Mucosa of rectum (tissue), 2 donors: ENCODE results near the gene PLEKHF1.
A peak's percentile ranks its signal among the peaks of the same experiment; 100 is the strongest.

Source experiments
- H3K27ac ChIP-seq, 2 donors: one replicate each; pipeline ENCODE4 v1.7.0; 2013; ENCODE audit warnings: inconsistent platforms in 2 of 2, low read depth in 2 of 2, low read length in 2 of 2
- H3K27me3 ChIP-seq, 2 donors: one replicate each; pipeline ENCODE4 v1.7.0; 2013; ENCODE audit warnings: low read length in 2 of 2; ENCODE audit not compliant: control insufficient read depth in 2 of 2, insufficient read depth in 2 of 2
- H3K36me3 ChIP-seq, 2 donors: one replicate each; pipeline ENCODE4 v1.7.0; 2013; ENCODE audit warnings: low read length in 2 of 2; ENCODE audit not compliant: control insufficient read depth in 2 of 2, insufficient read depth in 2 of 2
- H3K4me1 ChIP-seq, 2 donors: one replicate each; pipeline ENCODE4 v1.7.0; 2013; ENCODE audit warnings: low read length in 2 of 2, mild to moderate bottlenecking in 1 of 2; ENCODE audit not compliant: control insufficient read depth in 2 of 2, insufficient read depth in 2 of 2
- H3K4me3 ChIP-seq, 2 donors: one replicate each; pipeline ENCODE4 v1.7.0; 2013; ENCODE audit warnings: low read length in 2 of 2
- H3K9ac ChIP-seq, 2 donors: one replicate each; pipeline ENCODE4 v1.7.0; 2013; ENCODE audit warnings: low read length in 2 of 2, low read depth in 1 of 2, mild to moderate bottlenecking in 1 of 2
- H3K9me3 ChIP-seq, 2 donors: one replicate each; pipeline ENCODE4 v1.7.0; 2013; ENCODE audit warnings: low read length in 2 of 2; ENCODE audit not compliant: control insufficient read depth in 2 of 2
- donor health status: healthy.
- donor health status: Normal muscosa, but diverticular disease.

The PLEKHF1 gene

GRCh38 chr19:29714371-29714952 lies 49.2 kb downstream of the PLEKHF1 start:
- Histone ChIP-seq H3K9me3 (no peaks in the 10 kb centered on the region), H3K27ac (peak overlapping the region; percentile 83 to 92), H3K27me3 (no peaks in the 10 kb centered on the region), H3K36me3 (no peaks in the 10 kb centered on the region), H3K9ac (peak overlapping the region; percentile 88 to 90), H3K4me1 (peaks cover 11 to 14% of the 10 kb centered on the region in 2 donors), H3K4me3 (peak overlapping the region; percentile 74 to 84)

GRCh38 chr19:29714953-29715700 lies 49.9 kb downstream of the PLEKHF1 start, which contains the start of gene C19orf12:
Gene C19orf12, minus strand, starts transcription at chr19:29715261. Its CDS starts 6,848 bp downstream, at chr19:29708413.
- H3K4me3 ChIP-seq: peak within 1 kb of the TSS; percentile 74 to 84
- no peaks in the 10 kb centered on the region for H3K36me3 ChIP-seq
- H3K9ac ChIP-seq: peak within 1 kb of the TSS; percentile 88 to 90
- H3K4me1 ChIP-seq: peaks cover 11 to 14% of the 10 kb centered on the region in 2 donors
- H3K9me3 ChIP-seq: no peaks in the 10 kb centered on the region
- H3K27me3 ChIP-seq: no peaks in the 10 kb centered on the region
- peak within 1 kb of the TSS; percentile 83 to 92 for H3K27ac ChIP-seq

- no peaks in the 10 kb centered on the region for H3K36me3 ChIP-seq
- H3K4me1 ChIP-seq: peaks cover 11 to 14% of the 10 kb centered on the region in 2 donors
- no peaks in the 10 kb centered on the region for H3K27me3 ChIP-seq
- H3K9ac ChIP-seq: peak overlapping the region; percentile 81 to 88
- no peaks in the 10 kb centered on the region for H3K9me3 ChIP-seq
- H3K27ac ChIP-seq: peak overlapping the region; percentile 83 to 92
- peak overlapping the region; percentile 74 to 84 for H3K4me3 ChIP-seq
Measured at GRCh38 chr19:29715701-29716581, 50.7 kb downstream of the PLEKHF1 start.

GRCh38 chr19:29717051-29717450 lies 51.8 kb downstream of the PLEKHF1 start:
- H3K9ac ChIP-seq: no peak overlapping the region
- H3K27ac ChIP-seq: no peak overlapping the region
- H3K36me3 ChIP-seq: no peaks in the 10 kb centered on the region
- no peaks in the 10 kb centered on the region for H3K27me3 ChIP-seq
- H3K4me1 ChIP-seq: peaks cover 11 to 14% of the 10 kb centered on the region in 2 donors
- H3K4me3 ChIP-seq: no peak overlapping the region
- no peaks in the 10 kb centered on the region for H3K9me3 ChIP-seq

GRCh38 chr19:29724102-29724641 lies 58.9 kb downstream of the PLEKHF1 start:
- peak overlapping the region in 1 of 2 donors; percentile 6 for H3K9ac ChIP-seq
- peak overlapping the region in 1 of 2 donors; percentile 7 for H3K4me3 ChIP-seq
- no peak overlapping the region for H3K27ac ChIP-seq
- H3K27me3 ChIP-seq: peaks cover 10 to 15% of the 10 kb centered on the region in 2 donors
- no peaks in the 10 kb centered on the region for H3K4me1 ChIP-seq
- H3K9me3 ChIP-seq: no peaks in the 10 kb centered on the region
- H3K36me3 ChIP-seq: no peaks in the 10 kb centered on the region

GRCh38 chr19:29724746-29725145 lies 59.5 kb downstream of the PLEKHF1 start:
- H3K27me3 ChIP-seq: peaks cover 10 to 15% of the 10 kb centered on the region in 2 donors

More at GRCh38 chr19:29724746-29725145, 59.5 kb downstream of the PLEKHF1 start:
- Histone ChIP-seq H3K4me1 (no peaks in the 10 kb centered on the region), H3K9ac (no peak overlapping the region), H3K4me3 (peak overlapping the region in 1 of 2 donors; percentile 7), H3K36me3 (no peaks in the 10 kb centered on the region), H3K27ac (no peak overlapping the region), H3K9me3 (no peaks in the 10 kb centered on the region)
